HEK293T (cell line): ENCODE results near the gene EXOC3L2.

Experiments used
- ARNT ChIP-seq: fragments of 450-650 bp; IDR thresholded peaks from 2 replicates; pipeline ENCODE4 v1.6.1; 2017; ENCODE audit warnings: mild to moderate bottlenecking
- BHLHE40 ChIP-seq: fragments of 450-650 bp; IDR thresholded peaks from 2 replicates; pipeline ENCODE4 v1.6.1; 2016; ENCODE audit warnings: mild to moderate bottlenecking, moderate library complexity, borderline replicate concordance
- ELF4 ChIP-seq: fragments of 450-650 bp; IDR thresholded peaks from 2 replicates; pipeline ENCODE4 v1.6.1; 2017; ENCODE audit warnings: antibody characterized with exemption
- FOXA1 ChIP-seq: fragments of 450-650 bp; IDR thresholded peaks from 2 replicates; pipeline ENCODE4 v1.6.1; 2016; ENCODE audit warnings: mild to moderate bottlenecking
- FOXK2 ChIP-seq: fragments of 450-650 bp; IDR thresholded peaks from 2 replicates; pipeline ENCODE4 v1.6.1; 2016; ENCODE audit warnings: mild to moderate bottlenecking
- FOXM1 ChIP-seq: fragments of 450-650 bp; IDR thresholded peaks from 2 replicates; pipeline ENCODE4 v1.6.1; 2017; ENCODE audit warnings: mild to moderate bottlenecking, borderline replicate concordance
- HDGF ChIP-seq: fragments of 450-650 bp; IDR thresholded peaks from 2 replicates; pipeline ENCODE4 v1.6.1; 2017; ENCODE audit warnings: antibody characterized with exemption, borderline replicate concordance
- LEF1 ChIP-seq: fragments of 450-650 bp; IDR thresholded peaks from 2 replicates; pipeline ENCODE4 v1.6.1; 2017; ENCODE audit warnings: mild to moderate bottlenecking, borderline replicate concordance
- NFRKB ChIP-seq: fragments of 450-650 bp; IDR thresholded peaks from 2 replicates; pipeline ENCODE4 v1.6.1; 2016; ENCODE audit warnings: mild to moderate bottlenecking, moderate library complexity
- SP1 ChIP-seq: fragments of 450-650 bp; IDR thresholded peaks from 2 replicates; pipeline ENCODE4 v1.6.1; 2017
- SUZ12 ChIP-seq: fragments of 450-650 bp; IDR thresholded peaks from 2 replicates; pipeline ENCODE4 v1.6.1; 2016; ENCODE audit warnings: mild to moderate bottlenecking
- TARDBP ChIP-seq: fragments of 450-650 bp; IDR thresholded peaks from 2 replicates; pipeline ENCODE4 v1.6.1; 2016
- ZNF384 ChIP-seq: fragments of 450-650 bp; IDR thresholded peaks from 2 replicates; pipeline ENCODE4 v1.6.1; 2016

- no peak for TF ChIP-seq FOXM1
- TF ChIP-seq BHLHE40, result no peak
- TF ChIP-seq FOXA1, result no peak
- no peak for TF ChIP-seq NFRKB
- no peak for TF ChIP-seq SUZ12
- TF ChIP-seq SP1, result no peak
- no peak for TF ChIP-seq ELF4
- TF ChIP-seq FOXK2, result no peak
- no peak for TF ChIP-seq LEF1
- no peak for TF ChIP-seq ZNF384
- TF ChIP-seq HDGF, result no peak
- no peak for TF ChIP-seq TARDBP
- no peak for TF ChIP-seq ARNT
Measured at GRCh38 chr19:45172173-45172572, 73.0 kb downstream of the EXOC3L2 start.
